GM12878 (cell line): ENCODE results near the gene HOGA1.

Source experiments
- ASH2L ChIP-seq: fragments of 300-600, 200-600 bp; sonication (generic); IDR thresholded peaks from 2 replicates; pipeline ENCODE4 v1.6.1; 2017; ENCODE audit warnings: low read depth, mild to moderate bottlenecking, borderline replicate concordance
- BMI1 ChIP-seq: fragments of 450-650 bp; IDR thresholded peaks from 2 replicates; pipeline ENCODE4 v1.6.1; 2016; ENCODE audit warnings: mild to moderate bottlenecking, moderate library complexity, borderline replicate concordance
- CHD2 ChIP-seq: IDR thresholded peaks from 2 replicates; pipeline ENCODE4 v1.6.1; 2011; ENCODE audit warnings: low read depth, low read length, improper control_type of control experiment, borderline replicate concordance
- CREB1 ChIP-seq: IDR thresholded peaks from 2 replicates; pipeline ENCODE4 v1.6.1; 2012; ENCODE audit warnings: low read depth, mild to moderate bottlenecking, inconsistent platforms
- GABPA ChIP-seq: IDR thresholded peaks from 2 replicates; pipeline ENCODE4 v1.6.1; 2014; ENCODE audit warnings: antibody characterized with exemption, low read depth, mild to moderate bottlenecking, inconsistent platforms
- LARP7 ChIP-seq: fragments of 450-650 bp; IDR thresholded peaks from 2 replicates; pipeline ENCODE4 v1.6.1; 2017; ENCODE audit warnings: mild to moderate bottlenecking
- POLR2A ChIP-seq: IDR thresholded peaks from 2 replicates; pipeline ENCODE4 v1.6.1; 2011; ENCODE audit warnings: low read depth, mild to moderate bottlenecking, low read length
- POLR2AphosphoS5 ChIP-seq: IDR thresholded peaks from 2 replicates; pipeline ENCODE4 v1.6.1; 2011; ENCODE audit warnings: mild to moderate bottlenecking, low read length, inconsistent platforms
- RCOR1 ChIP-seq: conservative IDR thresholded peaks from 2 replicates; pipeline ENCODE4 v1.6.1; 2012; ENCODE audit warnings: low read depth, low read length, improper control_type of control experiment
- RUNX3 ChIP-seq: IDR thresholded peaks from 2 replicates; pipeline ENCODE4 v1.6.1; 2012; ENCODE audit warnings: low read length, inconsistent platforms
- SP1 ChIP-seq: IDR thresholded peaks from one replicate; pipeline ENCODE4 v1.6.1; 2011; ENCODE audit warnings: low read depth, low read length
- STAT1 ChIP-seq: fragments of 450-650 bp; conservative IDR thresholded peaks from 2 replicates; pipeline ENCODE4 v1.6.1; 2014; ENCODE audit warnings: antibody characterized with exemption, mild to moderate bottlenecking
- TBL1XR1 ChIP-seq: IDR thresholded peaks from 2 replicates; pipeline ENCODE4 v1.6.1; 2012; ENCODE audit warnings: low read depth, low read length, improper control_type of control experiment
- TF ChIP-seq, protein P1 (sequence below), 3 experiments: IDR thresholded peaks in 2 of 3; conservative IDR thresholded peaks in 1 of 3; 2 replicates each; pipeline ENCODE4 v1.5.1; 2011; ENCODE audit warnings: low read depth in 3 of 3, low read length in 3 of 3, mild to moderate bottlenecking in 3 of 3, control low read depth in 2 of 3, moderate library complexity in 2 of 3, inconsistent platforms in 1 of 3, mixed read lengths in 1 of 3; ENCODE audit not compliant: control insufficient read depth in 2 of 3, insufficient read depth in 1 of 3; ENCODE audit errors: extremely low read depth in 1 of 3

DNA sequence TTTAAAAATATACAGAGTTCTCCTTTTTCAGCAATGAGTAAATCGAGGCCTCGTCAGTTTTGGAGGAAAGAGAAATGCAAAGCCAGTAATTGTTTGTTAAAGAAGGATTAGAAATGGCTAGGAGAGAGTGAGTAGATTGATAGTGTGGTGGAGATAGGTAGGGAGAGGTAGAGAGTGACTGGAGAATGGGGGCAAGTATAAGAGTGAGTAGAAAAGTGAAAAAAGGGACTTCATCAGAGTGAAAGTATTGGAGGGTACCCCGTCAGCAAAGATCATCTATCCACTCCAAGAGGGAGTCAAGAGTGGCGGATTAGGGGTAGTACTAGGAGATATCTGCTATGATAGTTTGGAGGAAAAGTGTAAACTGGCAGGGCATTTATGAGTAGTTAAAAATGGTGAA lies 20.9 kb upstream of the HOGA1 start:
- TF ChIP-seq BMI1 (no peak), LARP7 (no peak), CHD2 (no peak), STAT1 (no peak), POLR2A (no peak), CREB1 (no peak), POLR2AphosphoS5 (no peak), RUNX3 (no peak), ASH2L (no peak), RCOR1 (no peak), SP1 (no peak), TBL1XR1 (no peak), GABPA (no peak)
- TF ChIP-seq, protein P1, sequence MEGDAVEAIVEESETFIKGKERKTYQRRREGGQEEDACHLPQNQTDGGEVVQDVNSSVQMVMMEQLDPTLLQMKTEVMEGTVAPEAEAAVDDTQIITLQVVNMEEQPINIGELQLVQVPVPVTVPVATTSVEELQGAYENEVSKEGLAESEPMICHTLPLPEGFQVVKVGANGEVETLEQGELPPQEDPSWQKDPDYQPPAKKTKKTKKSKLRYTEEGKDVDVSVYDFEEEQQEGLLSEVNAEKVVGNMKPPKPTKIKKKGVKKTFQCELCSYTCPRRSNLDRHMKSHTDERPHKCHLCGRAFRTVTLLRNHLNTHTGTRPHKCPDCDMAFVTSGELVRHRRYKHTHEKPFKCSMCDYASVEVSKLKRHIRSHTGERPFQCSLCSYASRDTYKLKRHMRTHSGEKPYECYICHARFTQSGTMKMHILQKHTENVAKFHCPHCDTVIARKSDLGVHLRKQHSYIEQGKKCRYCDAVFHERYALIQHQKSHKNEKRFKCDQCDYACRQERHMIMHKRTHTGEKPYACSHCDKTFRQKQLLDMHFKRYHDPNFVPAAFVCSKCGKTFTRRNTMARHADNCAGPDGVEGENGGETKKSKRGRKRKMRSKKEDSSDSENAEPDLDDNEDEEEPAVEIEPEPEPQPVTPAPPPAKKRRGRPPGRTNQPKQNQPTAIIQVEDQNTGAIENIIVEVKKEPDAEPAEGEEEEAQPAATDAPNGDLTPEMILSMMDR (IDR thresholded peaks at IDR 0.05 in 2 of 3, conservative IDR thresholded peaks at IDR 0.05 in 1 of 3; ENCODE audit: control insufficient read depth in 2 of 3, extremely low read depth in 1 of 3, insufficient read depth in 1 of 3, low read depth in 3 of 3, low read length in 3 of 3): no peak
